HG03097 (cell line): Measurements from ENCODE around the gene STIM1.
"Not testable (repeated sequence)": the region's sequence is repeated elsewhere in the genome, so short reads cannot be mapped to it uniquely, and the experiment has no call there.

Source experiments
- ATAC-seq: cut with Tn5 transposase; IDR thresholded peaks from one replicate; pipeline ENCODE4 v1.9.1; 2021; ENCODE audit not compliant: unreplicated experiment, low FRiP score

STIM1 gene

GRCh38 chr11:3854977-3855807 lies at the start of gene STIM1:
TSS of gene STIM1 (plus strand) at chr11:3855664. CDS start at chr11:3856271, 607 bp downstream.
- peak; percentile 54 for ATAC-seq

GRCh38 chr11:3807909-3808860 lies 47.3 kb upstream of the STIM1 start, which contains the start of gene PGAP2:
TSS of gene PGAP2 (plus strand) at chr11:3808560. CDS start at chr11:3811260, 2,700 bp downstream.
- no peak for ATAC-seq

DNA sequence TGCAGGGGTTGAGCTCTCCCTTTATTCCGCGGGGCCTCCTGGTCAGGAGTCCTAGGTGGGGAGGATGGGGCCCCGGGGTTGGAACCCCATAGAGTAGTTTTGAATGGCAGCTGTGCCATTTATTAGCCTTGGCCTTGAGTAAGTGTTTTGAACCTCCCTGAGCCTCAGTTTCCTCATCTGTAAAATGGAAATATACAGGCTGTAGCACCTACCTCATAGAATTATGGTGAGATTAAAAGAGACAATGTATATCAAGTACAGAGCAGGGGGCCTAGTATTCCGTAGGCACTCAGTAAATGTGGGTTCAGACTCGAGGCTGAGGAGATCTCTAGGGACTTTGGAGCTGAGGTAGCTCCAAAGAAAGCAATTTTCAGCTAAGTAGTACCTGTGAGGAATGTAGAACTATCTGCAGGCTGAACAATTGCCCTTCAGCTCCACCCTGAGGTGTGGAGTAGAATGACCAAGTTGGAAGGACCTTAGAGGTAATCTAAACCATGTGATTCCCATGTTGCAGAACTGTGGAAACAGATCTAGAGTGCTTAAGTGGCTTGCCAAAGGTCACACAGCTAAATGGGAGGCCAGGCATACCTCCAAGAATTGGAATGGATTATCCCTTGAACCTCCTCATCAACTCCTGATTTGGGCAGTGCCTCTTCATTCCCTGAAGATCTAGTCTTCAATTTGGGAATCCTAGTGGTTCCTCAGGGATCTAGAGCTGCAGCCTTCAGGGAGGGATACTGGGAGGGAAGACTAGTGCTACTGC lies 46.4 kb upstream of the STIM1 start:
- peak; percentile 65 for ATAC-seq

GRCh38 chr11:3809624-3809928 lies 45.9 kb upstream of the STIM1 start:
- ATAC-seq = no peak

DNA sequence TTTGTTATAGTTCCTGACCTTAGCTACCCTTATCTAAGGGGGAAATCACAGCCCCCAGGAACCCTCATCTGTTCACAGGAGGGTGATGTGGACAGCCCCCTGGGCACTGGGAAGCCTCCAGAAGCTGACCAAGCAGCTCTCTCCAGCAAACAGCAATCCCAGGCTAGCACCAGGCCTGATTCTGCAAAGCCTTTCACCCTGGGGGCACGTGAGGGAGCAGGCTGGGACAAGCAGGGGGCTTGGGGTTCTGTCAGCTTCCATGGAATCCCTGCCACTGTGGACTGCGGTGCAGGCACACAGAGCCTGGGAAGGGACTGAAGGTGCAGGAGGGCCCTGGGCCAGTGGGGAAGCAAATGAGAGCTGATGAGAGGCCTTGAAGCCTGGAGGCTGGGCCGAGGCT lies 45.0 kb upstream of the STIM1 start:
- no peak for ATAC-seq

DNA sequence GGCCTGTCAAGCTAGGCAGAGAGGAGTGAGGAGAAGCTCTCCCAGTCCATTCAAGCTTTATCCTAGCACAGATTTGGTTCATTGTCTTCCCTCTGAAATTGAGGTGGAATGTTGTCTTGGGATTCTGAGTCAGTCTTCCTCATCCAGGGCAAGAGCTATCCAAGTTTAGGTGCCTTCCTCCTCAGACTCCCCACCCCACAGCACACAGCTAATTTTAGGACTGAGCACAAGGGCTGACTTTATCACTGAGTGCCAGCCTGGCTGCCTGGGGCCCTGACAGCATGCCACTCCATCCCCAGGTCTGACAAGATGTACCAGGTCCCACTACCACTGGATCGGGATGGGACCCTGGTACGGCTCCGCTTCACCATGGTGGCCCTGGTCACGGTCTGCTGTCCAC lies 44.5 kb upstream of the STIM1 start:
- ATAC-seq = no peak

DNA sequence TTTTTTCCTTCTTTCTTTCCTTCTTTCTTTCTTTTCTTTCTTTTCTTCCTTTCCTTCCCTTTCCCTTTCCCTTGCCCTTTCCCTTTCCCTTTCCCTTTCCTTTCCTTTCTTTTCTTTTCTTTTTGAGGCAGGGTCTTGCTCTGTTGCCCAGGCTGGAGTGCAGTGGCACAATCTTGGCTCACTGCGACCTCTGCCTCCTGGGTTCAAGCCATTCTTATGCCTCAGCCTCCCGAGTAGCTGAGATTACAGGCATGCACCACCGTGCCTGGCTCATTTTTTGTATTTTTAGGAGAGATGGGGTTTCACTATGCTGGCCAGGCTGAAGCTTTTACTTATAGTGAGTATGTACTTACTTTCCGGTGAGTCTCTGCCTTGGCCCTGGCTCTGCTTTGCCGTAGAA lies 40.6 kb upstream of the STIM1 start:
- ATAC-seq = not testable (repeated sequence)

DNA sequence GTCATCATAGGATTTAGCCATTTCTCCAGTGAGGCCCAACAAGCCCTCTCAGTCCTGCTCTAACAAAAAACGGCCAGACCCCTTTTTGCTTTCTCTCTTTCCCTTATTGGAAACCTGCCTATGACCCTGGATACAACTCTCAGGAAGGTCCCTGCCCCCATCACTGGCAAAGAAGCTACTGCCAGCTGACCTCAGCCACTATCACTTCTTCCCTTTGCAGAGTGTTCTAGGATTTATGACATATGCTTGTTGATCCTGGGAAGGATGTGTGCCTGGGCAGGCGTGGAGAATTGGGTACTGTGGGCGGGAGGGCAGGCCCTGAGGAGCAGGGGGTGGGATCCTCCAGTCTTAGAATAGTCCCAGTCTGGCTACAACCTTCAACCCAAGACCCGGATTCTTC lies 39.6 kb upstream of the STIM1 start:
- ATAC-seq = no peak

DNA sequence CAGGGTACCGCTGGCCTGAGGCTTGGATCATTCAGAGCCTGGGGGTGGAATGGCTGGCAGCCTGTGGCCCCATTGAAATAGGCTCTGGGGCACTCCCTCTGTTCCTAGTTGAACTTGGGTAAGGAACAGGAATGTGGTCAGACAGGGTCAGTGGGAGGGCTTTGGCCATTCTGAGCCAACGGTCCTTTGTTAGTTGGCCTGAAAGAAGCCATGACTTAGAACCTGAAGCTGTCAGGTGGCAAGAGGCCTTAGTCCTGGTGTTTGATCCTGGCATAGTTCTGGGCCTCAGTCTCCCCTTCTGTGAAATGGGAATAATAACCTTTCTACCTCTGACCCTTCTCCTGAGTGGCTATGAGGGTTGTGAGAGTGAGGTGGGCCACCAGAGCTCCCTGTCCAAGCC lies 38.8 kb upstream of the STIM1 start:
- ATAC-seq = no peak

DNA sequence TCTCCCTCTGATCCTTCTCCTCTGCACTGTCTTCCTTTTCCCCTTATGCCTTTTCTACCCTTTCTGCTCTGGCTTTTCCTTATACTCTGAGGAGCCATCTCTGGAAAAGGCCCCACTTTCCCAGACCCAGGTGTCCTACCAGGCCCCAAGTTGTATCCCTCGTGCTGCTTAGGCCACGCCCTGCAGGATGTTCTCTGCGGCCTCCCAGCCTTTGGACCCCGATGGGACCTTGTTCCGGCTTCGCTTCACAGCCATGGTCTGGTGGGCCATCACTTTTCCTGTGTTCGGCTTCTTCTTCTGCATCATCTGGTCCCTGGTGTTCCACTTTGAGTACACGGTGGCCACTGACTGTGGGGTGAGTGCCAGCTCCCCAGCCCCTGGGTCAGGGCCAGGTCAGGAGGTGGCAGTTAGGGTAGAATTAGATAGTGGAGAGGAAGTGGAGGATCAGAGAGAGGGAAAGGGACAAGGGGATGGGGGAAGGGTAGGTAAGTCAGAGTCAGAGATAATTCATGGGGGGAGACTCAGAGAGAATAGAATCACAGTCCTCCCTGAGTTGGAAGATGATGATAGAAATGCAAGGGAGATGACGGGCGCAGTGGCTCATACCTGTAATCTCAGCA lies 38.2 kb upstream of the STIM1 start:
- ATAC-seq = no peak

DNA sequence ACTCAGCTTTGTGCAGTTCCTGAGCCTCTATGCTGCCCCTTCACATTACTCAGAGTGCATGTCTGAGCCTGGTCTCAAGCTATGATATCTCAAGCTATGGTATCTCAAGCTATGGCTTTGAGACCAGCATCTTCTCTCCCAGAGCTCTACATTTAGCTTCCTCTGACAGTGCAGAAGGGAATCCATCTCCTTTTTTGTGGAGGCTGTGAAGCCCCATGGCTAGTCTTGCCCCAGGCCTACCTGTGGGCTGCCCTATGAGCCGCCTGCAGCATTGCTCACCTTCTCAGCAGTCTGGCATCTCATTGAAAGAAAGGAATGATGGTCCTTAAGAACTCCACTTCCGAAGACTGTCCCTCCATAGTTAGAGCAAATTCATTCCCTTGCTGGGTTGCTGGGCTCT lies 34.5 kb upstream of the STIM1 start:
- ATAC-seq = no peak

- ATAC-seq = no peak
Measured at GRCh38 chr11:3822312-3822711, 33.2 kb upstream of the STIM1 start.

GRCh38 chr11:3823303-3823702 lies 32.2 kb upstream of the STIM1 start:
- ATAC-seq = no peak

DNA sequence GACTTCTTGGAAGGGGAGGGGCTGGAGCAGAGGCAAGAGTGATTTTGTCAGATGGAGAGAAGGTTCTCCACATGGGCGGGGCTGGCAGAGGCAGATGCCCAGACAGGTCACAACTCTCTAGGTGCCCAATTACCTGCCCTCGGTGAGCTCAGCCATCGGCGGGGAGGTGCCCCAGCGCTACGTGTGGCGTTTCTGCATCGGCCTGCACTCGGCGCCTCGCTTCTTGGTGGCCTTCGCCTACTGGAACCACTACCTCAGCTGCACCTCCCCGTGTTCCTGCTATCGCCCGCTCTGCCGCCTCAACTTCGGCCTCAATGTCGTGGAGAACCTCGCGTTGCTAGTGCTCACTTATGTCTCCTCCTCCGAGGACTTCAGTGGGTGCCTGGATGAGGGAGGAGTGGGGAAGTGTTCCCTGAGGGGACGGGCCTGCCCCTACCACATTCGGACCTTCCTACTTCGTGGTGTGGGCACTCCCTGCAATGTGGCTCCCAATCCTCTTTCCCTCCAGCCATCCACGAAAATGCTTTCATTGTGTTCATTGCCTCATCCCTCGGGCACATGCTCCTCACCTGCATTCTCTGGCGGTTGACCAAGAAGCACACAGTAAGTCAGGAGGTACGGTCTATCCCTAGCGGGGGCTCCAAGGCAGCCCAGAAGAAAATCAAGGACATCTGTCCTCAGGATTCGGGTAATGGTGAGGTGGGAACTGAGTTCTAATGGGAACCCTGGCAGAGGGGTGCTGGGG lies 31.5 kb upstream of the STIM1 start:
- no peak for ATAC-seq

- ATAC-seq = no peak
Measured at GRCh38 chr11:3824714-3825472, 30.6 kb upstream of the STIM1 start.

DNA sequence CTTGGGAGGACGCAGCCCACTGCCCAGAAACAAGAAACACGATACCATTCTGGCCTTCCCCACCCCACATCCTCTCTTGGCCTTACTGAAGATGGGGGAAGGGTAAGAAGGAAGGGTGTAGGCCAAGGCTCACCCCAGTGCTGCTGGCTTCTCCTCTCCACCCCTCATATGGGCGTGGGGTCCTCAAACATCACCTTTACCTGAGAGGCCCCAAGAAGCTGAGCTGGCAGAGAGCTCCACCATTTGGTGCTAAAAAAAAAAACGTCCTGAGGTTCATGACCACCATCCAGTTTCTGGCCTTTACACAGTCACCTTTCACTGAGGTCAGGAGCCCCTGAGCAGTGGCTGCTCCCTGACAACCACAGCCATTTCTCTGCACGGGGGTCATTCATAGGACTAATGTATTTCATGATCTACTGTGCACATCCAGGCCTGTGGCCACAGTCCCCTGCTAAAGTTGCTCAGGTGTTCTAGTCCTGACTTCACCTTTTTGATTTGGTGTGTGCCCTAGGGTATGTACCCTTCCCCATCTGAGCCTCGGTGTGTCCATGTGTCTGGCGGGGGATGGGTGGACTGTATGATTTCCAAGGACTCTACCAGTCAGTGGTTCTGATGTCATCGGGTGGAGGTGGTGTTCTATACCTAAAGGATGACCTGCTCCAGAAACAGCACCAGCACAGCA lies 29.9 kb upstream of the STIM1 start:
- ATAC-seq = no peak

GRCh38 chr11:3826721-3827120 lies 28.7 kb upstream of the STIM1 start:
- ATAC-seq = no peak

DNA sequence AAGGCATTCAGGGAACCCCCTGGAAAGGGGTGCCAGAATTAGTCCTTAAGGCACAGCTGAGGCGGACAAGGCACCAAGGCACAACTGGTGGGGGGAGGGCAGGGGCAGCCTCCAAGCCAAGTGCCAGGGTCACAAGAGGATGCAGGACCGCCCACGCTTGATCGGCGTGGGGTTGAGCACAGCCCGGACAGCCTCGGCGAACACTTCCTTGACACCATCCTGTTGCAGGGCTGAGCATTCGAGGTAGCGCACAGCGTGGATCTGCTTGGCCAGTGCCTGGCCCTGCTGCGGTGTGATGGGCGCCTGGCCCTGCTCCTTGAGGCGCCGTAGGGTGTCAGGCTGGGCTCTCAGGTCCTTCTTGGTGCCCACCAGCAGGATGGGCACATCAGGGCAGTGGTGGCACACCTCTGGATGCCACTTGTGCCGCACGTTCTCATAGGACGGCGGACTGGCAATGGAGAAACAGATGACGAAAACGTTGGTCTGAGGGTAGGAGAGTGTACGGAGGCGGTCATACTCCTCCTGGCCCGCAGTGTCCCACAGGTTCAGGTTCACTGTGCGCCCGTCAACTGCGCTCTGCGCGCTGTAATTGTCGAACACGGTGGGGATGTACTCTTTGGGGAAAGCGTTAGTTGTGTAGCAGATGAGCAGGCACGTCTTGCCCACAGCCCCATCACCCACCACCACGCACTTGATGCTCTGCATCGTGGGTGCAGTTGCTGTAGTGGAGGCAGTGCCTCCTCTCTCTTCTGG lies 27.9 kb upstream of the STIM1 start:
- no peak for ATAC-seq
